ENCODE results near the gene EHBP1. TPM values are rescaled to one million over a fixed set of nuclear protein-coding genes. Genes with fewer than 3 reads are reported as not detected.

EHBP1 gene
- total RNA-seq, 4 donors from 2014 or later: 52.6 to 167 (median 135) TPM

GRCh38 chr2:62811972-62812371, 106.5 kb downstream of the EHBP1 start:
- Histone ChIP-seq H3K9me3 (no peaks in the 10 kb centered on the region), H3K4me3 (no peak overlapping the region), H3K36me3 (no peaks in the 10 kb centered on the region), H3K4me1 (no peaks in the 10 kb centered on the region), H3K27me3 (no peaks in the 10 kb centered on the region), H3K27ac (no peak overlapping the region)
- intact Hi-C loops (cut with DNase I; ENCODE audit: low total_unique reads): no loop called here
- TF ChIP-seq POLR2A (IDR thresholded peaks at IDR 0.05) (no peak), CTCF (IDR thresholded peaks at IDR 0.05) (no peak)
- no peak for DNase-seq

GRCh38 chr2:62812921-62813825, 107.7 kb downstream of the EHBP1 start:
- H3K27ac ChIP-seq: no peak overlapping the region

GRCh38 chr2:62814123-62814522, 108.6 kb downstream of the EHBP1 start:
- intact Hi-C loops (cut with DNase I; ENCODE audit: low total_unique reads): no loop called here
- no peaks in the 10 kb centered on the region for H3K36me3 ChIP-seq
- H3K27ac ChIP-seq: no peak overlapping the region
- peak in 1 of 2 donors; percentile 35 for DNase-seq
- H3K9me3 ChIP-seq: no peaks in the 10 kb centered on the region
- H3K27me3 ChIP-seq: no peaks in the 10 kb centered on the region
- no peak overlapping the region for H3K4me3 ChIP-seq
- no peak for TF ChIP-seq POLR2A (IDR thresholded peaks at IDR 0.05)
- TF ChIP-seq CTCF (IDR thresholded peaks at IDR 0.05): no peak
- H3K4me1 ChIP-seq: no peaks in the 10 kb centered on the region

More at GRCh38 chr2:62812921-62813825, 107.7 kb downstream of the EHBP1 start:
- DNase-seq: no peak
- Histone ChIP-seq H3K4me3 (no peak overlapping the region), H3K4me1 (no peaks in the 10 kb centered on the region), H3K27me3 (no peaks in the 10 kb centered on the region), H3K9me3 (no peaks in the 10 kb centered on the region), H3K36me3 (no peaks in the 10 kb centered on the region)
- TF ChIP-seq CTCF (IDR thresholded peaks at IDR 0.05): no peak
- no peak for TF ChIP-seq POLR2A (IDR thresholded peaks at IDR 0.05)
- intact Hi-C loops (cut with DNase I; ENCODE audit: low total_unique reads): no loop called here

GRCh38 chr2:62817348-62817747, 111.8 kb downstream of the EHBP1 start:
- DNase-seq: no peak
- no peaks in the 10 kb centered on the region for H3K27me3 ChIP-seq
- H3K9me3 ChIP-seq: no peaks in the 10 kb centered on the region
- TF ChIP-seq CTCF (IDR thresholded peaks at IDR 0.05) (no peak), POLR2A (IDR thresholded peaks at IDR 0.05) (no peak)
- H3K36me3 ChIP-seq: no peaks in the 10 kb centered on the region
- no peak overlapping the region for H3K27ac ChIP-seq
- intact Hi-C loops (cut with DNase I; ENCODE audit: low total_unique reads): no loop called here
- H3K4me3 ChIP-seq: no peak overlapping the region
- H3K4me1 ChIP-seq: no peaks in the 10 kb centered on the region

- Histone ChIP-seq H3K9me3 (no peaks in the 10 kb centered on the region), H3K4me3 (no peak overlapping the region), H3K4me1 (no peaks in the 10 kb centered on the region), H3K27ac (no peak overlapping the region), H3K27me3 (no peaks in the 10 kb centered on the region), H3K36me3 (no peaks in the 10 kb centered on the region)
- TF ChIP-seq POLR2A (IDR thresholded peaks at IDR 0.05) (no peak), CTCF (IDR thresholded peaks at IDR 0.05) (no peak)
- no peak for DNase-seq
- intact Hi-C loops (cut with DNase I; ENCODE audit: low total_unique reads): no loop called here
These were observed 112.6 kb downstream of the EHBP1 start for GRCh38 chr2:62817995-62818713.

Data from uterus (tissue), 4 donors.